Fibroblast of lung (primary cell): Measurements from ENCODE around the gene MMP13. TPM values are rescaled to one million over a fixed set of nuclear protein-coding genes. Genes with fewer than 3 reads are reported as not detected.
"Not testable (repeated sequence)": the region's sequence is repeated elsewhere in the genome, so short reads cannot be mapped to it uniquely, and the experiment has no call there.

Experiments
- DNase-seq, 2 donors: peaks; one replicate each; pipeline versions ENCODE4 v3.0.0 to v3.0.0-alpha.2; 2010; ENCODE audit warnings: low read depth in 2 of 2
- H2AFZ ChIP-seq: 2 replicates; pipeline ENCODE4 v1.5.1; 2012; ENCODE audit warnings: low read length, control low read depth, inconsistent platforms
- H3K27ac ChIP-seq: 2 replicates; pipeline ENCODE4 v1.5.1; 2011; ENCODE audit warnings: low read length, control low read depth; ENCODE audit not compliant: insufficient read depth
- H3K27me3 ChIP-seq: 2 replicates; pipeline ENCODE4 v1.5.1; 2011; ENCODE audit warnings: mild to moderate bottlenecking, low read length; ENCODE audit not compliant: control insufficient read depth, insufficient read depth
- H3K36me3 ChIP-seq: 2 replicates; pipeline ENCODE4 v1.5.1; 2011; ENCODE audit warnings: low read length; ENCODE audit not compliant: control insufficient read depth, insufficient read depth
- H3K4me1 ChIP-seq: 2 replicates; pipeline ENCODE4 v1.5.1; 2011; ENCODE audit warnings: low read length; ENCODE audit not compliant: control insufficient read depth, insufficient read depth; ENCODE audit errors: extremely low read depth
- H3K4me2 ChIP-seq: 2 replicates; pipeline ENCODE4 v1.5.1; 2011; ENCODE audit warnings: low read length, control low read depth; ENCODE audit not compliant: insufficient read depth; ENCODE audit errors: extremely low read depth
- H3K4me3 ChIP-seq, 4 experiments: fragments of 200-600 bp in 1 of 4; sonication (generic) in 1 of 4; replicated peaks in 1 of 4; 2 replicates each; pipeline ENCODE4 v1.5.1; 2011 to 2016; ENCODE audit warnings: low read length in 4 of 4, low read depth in 3 of 4, mild to moderate bottlenecking in 3 of 4, control low read depth in 2 of 4, inconsistent platforms in 1 of 4, mixed read lengths in 1 of 4; ENCODE audit not compliant: insufficient read depth in 1 of 4; ENCODE audit errors: control extremely low read depth in 1 of 4
- H3K79me2 ChIP-seq: 2 replicates; pipeline ENCODE4 v1.5.1; 2012; ENCODE audit warnings: mild to moderate bottlenecking, low read length, inconsistent platforms; ENCODE audit not compliant: control insufficient read depth, insufficient read depth
- H3K9ac ChIP-seq: 2 replicates; pipeline ENCODE4 v1.5.1; 2011; ENCODE audit warnings: mild to moderate bottlenecking, low read length, control low read depth; ENCODE audit not compliant: insufficient read depth
- H3K9me3 ChIP-seq: 2 replicates; pipeline ENCODE4 v1.5.1; 2012; ENCODE audit warnings: low read depth, low read length; ENCODE audit not compliant: control insufficient read depth, insufficient read depth
- H4K20me1 ChIP-seq: 2 replicates; pipeline ENCODE4 v1.5.1; 2011; ENCODE audit warnings: low read length; ENCODE audit not compliant: control insufficient read depth, insufficient read depth; ENCODE audit errors: extremely low read depth
- EZH2 ChIP-seq: IDR thresholded peaks from 2 replicates; pipeline ENCODE4 v1.5.1; 2012; ENCODE audit warnings: low read length, control low read depth, mild to moderate bottlenecking; ENCODE audit errors: missing control alignments
- polyA plus RNA-seq, 2 donors: library from polyadenylated mRNA; depleted of rRNA in 1 of 2; stranded (reverse) in 1 of 2; unstranded in 1 of 2; fragments of >200 nt; gene quantifications; 2 replicates each; pipeline ENCODE4 v1.2.1, GENCODE V29; 2011 to 2012; ENCODE audit warnings: missing spikeins in 1 of 2
- total RNA-seq: library from RNA; depleted of rRNA; stranded (reverse); fragments of >200 nt; gene quantifications from 2 replicates; pipeline ENCODE4 v1.2.1, GENCODE V29; 2014
- TF ChIP-seq, protein P1 (sequence below), 2 donors: IDR thresholded peaks in 1 of 2; conservative IDR thresholded peaks in 1 of 2; 1 replicate in 1 of 2; 2 replicates in 1 of 2; pipeline ENCODE4 v1.5.1; 2011 to 2012; ENCODE audit warnings: low read length in 2 of 2, control low read depth in 1 of 2, inconsistent platforms in 1 of 2, low read depth in 1 of 2, mild to moderate bottlenecking in 1 of 2

MMP13 gene
- total and polyA plus RNA-seq, 2 donors (not counting 1 experiment from before 2014, with no cell fraction given): not detected

- H2AFZ ChIP-seq: peak overlapping the region; percentile 61
- no peaks in the 10 kb centered on the region for H3K27me3 ChIP-seq
- TF ChIP-seq, protein P1, sequence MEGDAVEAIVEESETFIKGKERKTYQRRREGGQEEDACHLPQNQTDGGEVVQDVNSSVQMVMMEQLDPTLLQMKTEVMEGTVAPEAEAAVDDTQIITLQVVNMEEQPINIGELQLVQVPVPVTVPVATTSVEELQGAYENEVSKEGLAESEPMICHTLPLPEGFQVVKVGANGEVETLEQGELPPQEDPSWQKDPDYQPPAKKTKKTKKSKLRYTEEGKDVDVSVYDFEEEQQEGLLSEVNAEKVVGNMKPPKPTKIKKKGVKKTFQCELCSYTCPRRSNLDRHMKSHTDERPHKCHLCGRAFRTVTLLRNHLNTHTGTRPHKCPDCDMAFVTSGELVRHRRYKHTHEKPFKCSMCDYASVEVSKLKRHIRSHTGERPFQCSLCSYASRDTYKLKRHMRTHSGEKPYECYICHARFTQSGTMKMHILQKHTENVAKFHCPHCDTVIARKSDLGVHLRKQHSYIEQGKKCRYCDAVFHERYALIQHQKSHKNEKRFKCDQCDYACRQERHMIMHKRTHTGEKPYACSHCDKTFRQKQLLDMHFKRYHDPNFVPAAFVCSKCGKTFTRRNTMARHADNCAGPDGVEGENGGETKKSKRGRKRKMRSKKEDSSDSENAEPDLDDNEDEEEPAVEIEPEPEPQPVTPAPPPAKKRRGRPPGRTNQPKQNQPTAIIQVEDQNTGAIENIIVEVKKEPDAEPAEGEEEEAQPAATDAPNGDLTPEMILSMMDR (conservative IDR thresholded peaks at IDR 0.05 in 1 of 2, IDR thresholded peaks at IDR 0.05 in 1 of 2; ENCODE audit: low read depth in 1 of 2, low read length in 2 of 2): no peak
- no peak for TF ChIP-seq EZH2
- H3K4me1 ChIP-seq: no peaks in the 10 kb centered on the region
- H3K27ac ChIP-seq: no peak overlapping the region
- H3K4me2 ChIP-seq: peak overlapping the region; percentile 52
- H4K20me1 ChIP-seq: no peaks in the 10 kb centered on the region
- DNase-seq: peak; percentile 28 to 35
- H3K9me3 ChIP-seq: no peaks in the 10 kb centered on the region
- no peak overlapping the region for H3K9ac ChIP-seq
- H3K36me3 ChIP-seq: no peaks in the 10 kb centered on the region
- no peak overlapping the region for H3K4me3 ChIP-seq
- no peaks in the 10 kb centered on the region for H3K79me2 ChIP-seq
Measured at GRCh38 chr11:102981324-102981910, 25.9 kb upstream of the MMP13 start.

DNA sequence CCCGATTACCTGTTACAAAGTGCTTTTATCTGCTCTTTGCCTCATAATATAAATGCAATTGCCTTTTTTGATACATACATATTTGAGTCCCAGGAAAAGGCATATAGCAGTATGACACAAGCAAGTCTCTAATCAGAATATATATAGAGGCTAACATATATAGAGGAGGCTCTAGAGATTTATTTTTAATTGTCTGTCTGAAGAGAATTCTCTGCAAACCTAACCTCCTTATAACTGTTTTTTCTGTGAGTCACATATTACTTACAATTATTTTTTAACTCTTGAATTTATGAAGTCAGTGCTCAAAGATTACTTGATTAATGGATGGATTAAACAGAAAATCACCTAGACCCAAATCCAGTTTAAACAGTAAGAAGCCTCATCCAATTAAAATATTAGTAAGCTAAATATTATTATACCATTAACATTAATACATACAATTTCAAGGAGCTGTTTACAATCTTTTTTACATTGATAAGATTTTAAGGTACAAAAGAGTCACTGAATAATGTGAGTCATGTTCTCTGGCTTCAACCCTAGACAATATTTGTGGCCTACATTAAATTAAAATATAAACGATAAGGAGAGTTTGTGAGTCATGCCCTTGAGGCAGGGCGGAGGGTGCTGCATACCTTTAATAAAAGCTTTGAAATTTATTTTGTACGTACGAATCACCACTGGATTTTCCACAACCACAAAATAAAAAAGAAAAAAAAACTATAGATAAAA is 19.2 kb upstream of the MMP13 start:
- Histone ChIP-seq H2AFZ (no peak overlapping the region), H3K27ac (no peak overlapping the region), H3K36me3 (no peaks in the 10 kb centered on the region), H3K4me3 (no peak overlapping the region), H3K9me3 (no peaks in the 10 kb centered on the region), H3K4me1 (peaks cover 3% of the 10 kb centered on the region), H3K4me2 (peak overlapping the region; percentile 11), H3K27me3 (no peaks in the 10 kb centered on the region), H3K9ac (no peak overlapping the region), H4K20me1 (no peaks in the 10 kb centered on the region), H3K79me2 (no peaks in the 10 kb centered on the region)
- TF ChIP-seq, protein P1 (conservative IDR thresholded peaks at IDR 0.05 in 1 of 2, IDR thresholded peaks at IDR 0.05 in 1 of 2; ENCODE audit: low read depth in 1 of 2, low read length in 2 of 2): no peak
- no peak for TF ChIP-seq EZH2
- peak; percentile 64 to 92 for DNase-seq

GRCh38 chr11:102973698-102974097 is 18.2 kb upstream of the MMP13 start:
- not testable (repeated sequence) for H3K79me2 ChIP-seq, DNase-seq, H3K4me1 ChIP-seq, H2AFZ ChIP-seq, H3K36me3 ChIP-seq, H3K27me3 ChIP-seq, H3K4me3 ChIP-seq, H3K9ac ChIP-seq, H3K4me2 ChIP-seq, H3K27ac ChIP-seq, H3K9me3 ChIP-seq, H4K20me1 ChIP-seq
